ENCODE data around the gene ARGLU1. TPM values are rescaled to one million over a fixed set of nuclear protein-coding genes. Genes with fewer than 3 reads are reported as not detected.

Gene ARGLU1
- total RNA-seq, 1 experiment from 2014 or later: 38.3 TPM

DNA sequence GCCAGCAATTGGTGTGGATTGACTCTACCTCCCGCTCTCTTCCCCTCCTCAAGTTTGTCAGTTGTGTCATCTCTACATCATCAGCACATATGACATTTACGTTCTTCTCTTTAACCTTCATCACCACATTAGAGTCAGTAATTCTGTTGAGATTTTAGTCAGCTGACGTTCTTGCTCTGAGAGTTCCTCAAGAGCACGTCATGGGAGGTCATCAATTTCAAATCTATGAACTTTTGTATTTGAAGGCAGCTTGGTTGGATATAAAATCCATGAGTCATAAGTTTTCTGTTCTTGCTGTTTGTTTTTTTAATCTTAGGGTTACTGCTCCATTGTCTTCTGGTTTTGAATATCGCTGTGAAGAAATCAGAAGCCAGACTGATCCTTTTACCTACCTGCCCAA, 21.8 kb upstream of the ARGLU1 start:
- DNase-seq (ENCODE audit: low spot score): no peak
- in situ Hi-C loops (cut with HindIII; ENCODE audit: low sequenced_read_pairs): no loop called here

DNA sequence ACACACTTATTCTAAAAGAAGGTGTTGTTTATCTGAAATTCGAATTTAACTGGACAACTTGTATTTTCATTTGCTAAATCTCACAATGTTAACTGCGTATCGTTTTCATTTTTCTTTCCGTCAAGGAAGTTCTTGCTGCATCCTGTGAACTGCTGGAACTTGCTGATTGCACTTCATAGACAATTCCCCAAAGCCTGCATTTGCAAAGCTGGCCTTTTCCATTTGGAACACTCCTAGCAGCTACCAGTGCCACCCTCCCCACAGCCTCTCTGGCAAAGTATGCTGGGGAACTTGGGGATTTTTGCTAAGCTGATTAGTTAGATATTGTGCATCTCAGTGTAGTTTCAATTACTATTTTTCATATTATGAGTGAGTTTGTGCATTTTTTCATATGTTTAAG, 20.4 kb upstream of the ARGLU1 start:
- no peak for DNase-seq (ENCODE audit: low spot score)
- in situ Hi-C loops (cut with HindIII; ENCODE audit: low sequenced_read_pairs): no loop called here

DNA sequence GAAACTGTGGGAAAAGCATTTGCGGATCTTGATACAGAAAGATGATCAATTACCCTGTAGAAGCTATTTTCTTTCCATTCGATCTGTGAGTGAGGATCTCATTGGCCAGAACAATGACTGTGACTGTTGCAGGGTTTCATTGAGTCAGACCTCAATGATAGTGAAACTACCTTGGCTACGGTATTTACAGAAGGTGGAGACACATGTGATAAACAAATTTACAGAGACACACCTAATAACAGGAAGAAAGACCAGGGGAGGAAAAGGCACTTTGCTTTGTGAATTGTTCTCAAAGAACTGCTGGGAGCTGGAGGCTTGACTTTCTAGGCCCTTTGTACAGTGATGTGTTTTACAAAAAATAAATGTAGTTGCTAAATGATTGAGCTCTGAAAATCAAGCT, 19.9 kb upstream of the ARGLU1 start:
- in situ Hi-C loops (cut with HindIII; ENCODE audit: low sequenced_read_pairs): no loop called here
- DNase-seq (ENCODE audit: low spot score): no peak

DNA sequence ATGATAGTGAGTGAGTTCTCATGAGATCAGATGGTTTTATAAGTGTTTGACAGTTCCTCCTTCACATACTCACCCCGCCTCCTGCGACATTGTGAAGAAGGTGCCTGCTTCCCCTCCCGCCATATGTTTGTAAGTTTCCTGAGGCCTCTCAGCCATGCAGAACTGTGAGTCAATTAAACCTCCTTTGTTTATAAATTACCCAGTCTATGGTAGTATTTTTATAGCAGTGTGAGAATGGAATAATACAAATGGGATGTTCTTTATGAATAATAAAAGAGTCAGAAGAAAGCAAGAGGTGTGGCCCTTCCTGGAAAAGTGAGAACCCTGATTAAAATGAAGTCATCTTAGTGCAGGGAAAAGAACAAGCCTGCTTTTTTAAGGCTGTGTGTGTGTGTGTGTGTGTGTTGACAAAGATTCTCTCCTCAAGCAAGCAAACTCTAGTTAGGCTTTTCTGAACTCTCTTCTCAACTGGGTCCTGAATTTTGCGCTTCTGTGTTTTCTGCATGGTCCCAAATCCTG, 18.8 kb upstream of the ARGLU1 start:
- in situ Hi-C loops (cut with HindIII; ENCODE audit: low sequenced_read_pairs): no loop called here
- DNase-seq (ENCODE audit: low spot score): no peak

DNA sequence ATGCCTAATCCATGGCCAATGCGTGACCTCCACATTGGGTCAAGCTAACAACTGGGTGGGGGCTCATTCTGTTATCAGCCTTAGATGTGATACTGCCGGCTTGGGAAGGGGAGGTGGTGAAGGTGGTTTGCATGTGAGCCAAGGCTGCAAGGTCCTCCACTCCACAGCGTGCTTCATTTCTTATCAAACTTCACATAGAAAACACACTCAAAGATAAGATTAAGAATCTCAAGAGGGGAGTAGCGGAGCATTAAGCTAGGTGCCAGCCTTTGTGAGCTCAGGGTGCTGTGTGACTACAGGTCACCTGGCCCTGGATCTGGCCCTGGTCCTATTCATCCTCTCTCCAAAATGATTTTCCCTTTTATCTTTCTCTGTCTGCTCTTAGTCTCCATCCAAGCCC, 13.3 kb upstream of the ARGLU1 start:
- in situ Hi-C loops (cut with HindIII; ENCODE audit: low sequenced_read_pairs): no loop called here
- no peak for DNase-seq (ENCODE audit: low spot score)

DNA sequence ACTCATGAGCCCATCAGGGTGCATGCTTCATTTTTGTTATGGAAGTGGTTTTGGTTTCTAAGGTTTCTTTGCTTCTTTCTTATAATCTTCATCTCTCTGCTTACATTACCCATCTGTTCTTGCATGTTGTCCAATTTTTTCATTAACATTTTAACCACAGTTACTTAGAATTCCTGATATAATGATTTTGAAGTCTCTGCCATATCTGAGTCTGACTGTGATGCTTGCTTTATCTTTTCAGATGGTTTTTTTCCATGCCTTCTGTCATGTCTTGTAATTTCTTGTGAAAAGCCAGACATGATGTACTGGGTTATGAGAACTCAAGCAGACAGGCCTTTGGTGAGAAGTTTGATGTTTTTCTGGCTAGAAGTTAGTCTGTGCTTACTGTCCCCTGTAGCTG, 8.0 kb upstream of the ARGLU1 start:
- in situ Hi-C loops (cut with HindIII; ENCODE audit: low sequenced_read_pairs): no loop called here
- DNase-seq (ENCODE audit: low spot score): no peak

DNA sequence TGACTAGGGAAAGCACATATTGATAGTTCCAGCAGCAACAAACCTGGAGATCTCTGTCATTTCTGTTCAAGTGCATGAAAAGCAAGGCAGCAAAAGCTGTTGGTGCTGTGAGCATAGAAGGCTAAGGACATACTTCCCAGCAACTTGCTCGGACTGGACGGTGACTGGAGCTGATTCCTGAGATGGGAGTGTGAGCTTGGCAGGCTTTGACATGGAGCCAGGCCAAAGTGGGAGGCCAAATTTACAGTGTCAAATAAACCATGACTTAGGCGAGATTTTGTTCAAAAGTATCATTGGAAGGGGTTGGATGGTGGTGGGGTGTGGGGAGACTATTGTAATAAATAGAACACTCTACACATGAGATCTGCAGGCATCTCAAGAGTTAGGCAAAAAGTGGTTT, 5.9 kb upstream of the ARGLU1 start:
- in situ Hi-C loops (cut with HindIII; ENCODE audit: low sequenced_read_pairs): no loop called here
- DNase-seq (ENCODE audit: low spot score): no peak

DNA sequence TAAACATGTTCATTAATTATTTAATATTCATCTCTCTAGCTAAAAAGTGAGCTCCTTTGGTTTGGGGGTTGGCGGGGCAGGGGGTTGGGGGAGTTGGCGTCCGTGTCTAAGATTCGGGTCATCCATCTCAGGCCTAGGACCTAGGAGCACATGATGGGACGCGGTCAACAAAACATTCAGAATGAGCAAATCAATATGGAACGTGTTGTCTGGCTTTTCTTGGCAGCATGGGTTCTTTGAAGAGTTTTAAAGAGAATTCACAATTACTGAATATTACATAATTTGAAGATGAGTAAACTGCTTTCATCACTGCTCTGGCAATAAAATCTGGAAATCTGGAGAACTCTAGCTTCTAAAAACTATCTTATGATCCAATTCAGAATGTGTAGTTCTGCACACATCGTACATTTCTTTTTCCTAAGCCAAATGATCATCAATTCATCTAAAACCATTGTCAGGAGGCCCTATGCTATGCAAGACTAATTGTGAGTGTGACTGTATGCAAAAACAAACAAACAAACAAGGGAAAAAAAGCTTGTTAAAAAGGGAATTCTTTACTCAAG, 5.4 kb upstream of the ARGLU1 start:
- DNase-seq (ENCODE audit: low spot score): no peak
- in situ Hi-C loops (cut with HindIII; ENCODE audit: low sequenced_read_pairs): no loop called here

DNA sequence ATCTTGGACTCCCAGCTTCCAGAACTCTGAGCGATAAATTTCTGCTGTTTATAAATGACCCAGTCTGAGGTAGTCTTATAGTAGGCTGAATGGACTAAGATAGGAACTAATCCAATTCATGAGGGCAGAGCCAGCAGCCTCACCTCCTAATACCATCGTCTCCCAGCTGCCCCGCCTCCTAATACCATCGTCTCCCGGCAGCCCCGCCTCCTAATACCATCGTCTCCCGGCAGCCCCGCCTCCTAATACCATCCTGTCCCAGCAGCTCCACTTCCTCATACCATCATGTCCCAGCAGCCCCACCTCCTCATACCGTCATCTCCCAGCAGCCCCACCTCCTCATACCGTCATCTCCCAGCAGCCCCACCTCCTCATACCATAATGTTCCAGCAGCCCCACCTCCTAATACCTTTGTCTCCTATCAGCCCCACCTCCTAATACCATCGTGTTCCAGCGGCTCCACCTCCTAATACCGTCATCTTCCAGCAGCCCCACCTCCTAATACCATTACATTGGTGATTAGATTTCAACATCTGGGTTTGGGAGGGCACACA, 2.4 kb upstream of the ARGLU1 start:
- in situ Hi-C loops (cut with HindIII; ENCODE audit: low sequenced_read_pairs): no loop called here
- no peak for DNase-seq (ENCODE audit: low spot score)

DNA sequence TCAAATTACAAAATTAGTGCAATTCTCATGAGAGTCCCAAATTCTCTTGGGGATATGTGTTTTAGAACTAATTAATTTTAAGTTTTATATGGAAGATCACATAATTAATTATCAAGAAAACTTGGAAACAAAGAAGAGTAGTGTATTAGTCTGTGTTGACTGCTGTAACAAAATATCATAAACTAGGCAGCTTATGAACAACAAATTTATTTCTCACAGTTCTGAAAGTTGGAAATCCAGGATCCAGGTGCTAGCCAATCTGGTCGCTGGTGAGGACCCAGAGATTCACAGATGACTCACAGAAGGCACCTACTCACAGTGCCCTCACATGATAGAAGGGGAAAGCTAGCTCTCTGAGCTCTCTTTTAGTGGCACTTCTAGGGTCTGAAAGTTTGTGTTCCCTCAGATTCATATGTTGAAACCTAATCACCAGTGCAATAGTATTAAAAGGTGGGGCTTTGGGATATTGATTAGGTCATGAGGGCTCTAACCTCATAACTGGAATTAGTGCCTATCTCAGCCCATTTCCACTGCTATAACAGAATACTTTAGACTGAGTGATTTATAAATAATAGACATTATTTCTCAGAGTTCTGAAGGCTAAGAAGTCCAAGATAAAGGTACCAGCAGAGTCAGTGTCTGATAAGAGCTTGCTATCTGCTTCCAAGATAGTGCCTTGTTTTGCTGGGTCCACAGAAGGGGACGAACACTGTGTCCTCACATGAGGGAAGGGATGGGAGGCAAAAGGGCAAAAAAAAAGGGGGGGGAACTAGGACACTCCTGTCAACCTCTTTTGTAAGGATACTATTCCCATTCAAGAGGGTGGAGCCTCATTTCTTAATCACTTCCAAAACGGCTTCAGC, 1.5 kb upstream of the ARGLU1 start:
- in situ Hi-C loops (cut with HindIII; ENCODE audit: low sequenced_read_pairs): no loop called here

DNA sequence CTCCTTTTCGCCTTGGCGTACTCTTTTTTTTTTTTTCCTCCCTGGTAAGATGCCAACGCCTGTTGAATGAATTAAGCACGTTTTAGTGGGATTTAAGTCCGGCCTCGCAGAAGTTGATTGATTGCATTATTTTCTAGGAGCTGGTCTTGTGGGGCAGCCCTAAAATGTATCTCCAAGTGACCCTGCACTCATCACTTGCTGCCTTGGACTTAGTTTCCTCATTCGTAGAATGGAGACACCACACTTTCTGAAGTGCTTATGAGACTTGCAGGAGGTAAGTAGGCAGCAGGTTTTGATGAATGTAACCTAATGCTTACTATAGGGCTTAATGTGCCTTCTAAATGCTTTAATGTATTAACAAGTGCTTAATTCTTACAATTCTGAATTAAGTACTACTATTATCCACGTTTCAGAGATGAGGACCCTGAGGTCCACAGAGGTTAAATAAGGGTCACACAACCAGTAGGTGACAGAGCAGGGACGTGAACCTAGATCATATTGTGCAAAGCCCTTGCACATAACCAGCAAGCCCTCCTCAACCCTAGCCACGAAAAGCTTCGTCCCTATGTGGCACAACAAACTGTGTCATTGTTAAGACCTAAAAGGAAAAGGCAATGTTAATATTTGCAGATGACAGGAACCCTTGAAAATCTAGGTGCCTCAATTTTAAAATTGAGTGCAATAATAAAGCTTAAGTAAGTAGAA, 514 bp upstream of the ARGLU1 start:
- no peak for DNase-seq (ENCODE audit: low spot score)
- in situ Hi-C loops (cut with HindIII; ENCODE audit: low sequenced_read_pairs): no loop called here

More for the DNA sequence above, 1.5 kb upstream of the ARGLU1 start:
- no peak for DNase-seq (ENCODE audit: low spot score)

DNA sequence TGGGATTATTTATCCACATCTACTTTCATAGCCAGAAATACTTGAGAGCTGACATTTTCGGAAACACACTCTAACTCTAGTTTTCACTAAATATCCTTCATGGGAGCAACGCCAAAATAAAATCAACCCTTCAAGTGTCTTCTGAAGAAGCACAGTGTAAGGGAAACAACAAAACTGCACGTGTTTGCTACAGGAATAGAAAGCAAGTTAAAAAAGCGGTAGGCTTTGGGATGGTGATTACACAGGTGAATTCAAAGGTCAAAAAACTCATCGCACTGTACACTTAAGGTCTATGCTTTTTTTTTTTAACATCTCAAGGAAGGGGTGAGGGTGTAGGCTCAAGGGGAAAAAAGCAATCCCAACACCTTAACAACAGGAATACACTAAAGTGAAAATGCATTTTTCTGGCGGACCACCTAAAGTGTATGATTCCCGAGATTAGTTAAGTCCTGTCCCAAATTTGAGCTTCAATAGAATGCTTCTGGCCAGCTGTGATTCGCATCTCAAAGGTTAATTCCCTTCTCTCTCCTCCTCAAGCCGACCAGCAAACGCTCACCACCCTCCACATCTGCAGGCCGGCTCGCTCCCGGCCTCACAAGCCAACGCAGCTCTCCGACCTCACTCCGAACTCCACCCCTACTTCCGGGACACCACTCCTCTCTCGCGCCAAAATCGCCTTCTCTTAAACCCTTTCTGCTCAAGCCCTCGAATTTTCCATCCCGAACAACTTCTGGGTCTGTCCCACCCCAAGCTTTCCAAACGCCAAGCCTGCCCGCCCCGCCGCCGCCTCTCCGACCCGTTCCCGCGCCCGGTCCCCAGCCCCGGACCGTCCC, 1.1 kb downstream of the ARGLU1 start:
- in situ Hi-C loops (cut with HindIII; ENCODE audit: low sequenced_read_pairs): no loop called here
- peak; percentile 39 for DNase-seq (ENCODE audit: low spot score)

DNA sequence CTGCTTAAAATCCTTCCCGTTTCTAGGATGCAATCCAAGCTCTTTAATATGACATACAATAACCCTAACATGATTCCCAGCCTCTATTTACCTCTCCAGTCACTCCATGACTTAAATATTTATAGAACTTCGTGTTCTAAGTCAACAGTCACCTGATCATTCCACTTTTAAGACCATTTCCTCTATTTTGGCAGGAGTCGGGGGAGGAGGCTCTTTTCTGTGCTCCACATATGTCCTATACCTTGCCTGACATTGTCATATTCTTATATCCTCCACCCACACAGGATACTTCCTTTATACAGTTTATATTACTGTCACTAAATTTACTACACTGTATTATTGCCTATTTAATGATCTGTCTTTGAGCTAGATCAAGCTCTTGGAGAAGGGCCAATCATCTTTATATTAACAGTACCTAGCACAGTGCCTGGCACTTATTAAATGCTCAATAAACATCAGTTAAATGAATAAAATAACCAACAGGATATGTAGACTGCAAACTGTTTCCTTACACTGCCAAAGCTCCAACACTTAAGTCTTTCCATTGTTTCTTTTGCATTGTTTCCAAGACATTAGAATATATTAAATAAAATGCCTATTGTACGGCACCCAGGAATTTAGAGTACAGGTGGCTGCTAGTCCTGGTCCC, 2.7 kb downstream of the ARGLU1 start:
- in situ Hi-C loops (cut with HindIII; ENCODE audit: low sequenced_read_pairs): no loop called here
- no peak for DNase-seq (ENCODE audit: low spot score)

DNA sequence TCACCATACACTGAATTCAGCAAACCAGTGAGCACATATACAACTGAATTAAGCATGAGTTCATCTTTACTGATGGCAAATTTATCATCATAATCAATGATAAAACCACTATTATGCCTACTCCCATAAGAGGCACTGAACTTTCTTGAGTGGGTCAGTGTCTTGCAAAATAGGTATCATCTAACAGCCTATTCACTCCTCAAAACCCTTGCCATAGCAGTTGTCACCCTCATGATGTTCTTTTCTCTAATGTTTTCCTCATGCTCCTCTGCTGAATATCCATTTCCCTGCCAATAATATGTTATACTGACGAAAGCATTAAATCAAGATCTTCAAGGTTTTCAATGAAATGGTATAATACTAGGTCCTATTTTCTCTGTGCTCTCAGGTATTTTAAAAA, 5.6 kb downstream of the ARGLU1 start:
- DNase-seq (ENCODE audit: low spot score): no peak
- in situ Hi-C loops (cut with HindIII; ENCODE audit: low sequenced_read_pairs): no loop called here

DNA sequence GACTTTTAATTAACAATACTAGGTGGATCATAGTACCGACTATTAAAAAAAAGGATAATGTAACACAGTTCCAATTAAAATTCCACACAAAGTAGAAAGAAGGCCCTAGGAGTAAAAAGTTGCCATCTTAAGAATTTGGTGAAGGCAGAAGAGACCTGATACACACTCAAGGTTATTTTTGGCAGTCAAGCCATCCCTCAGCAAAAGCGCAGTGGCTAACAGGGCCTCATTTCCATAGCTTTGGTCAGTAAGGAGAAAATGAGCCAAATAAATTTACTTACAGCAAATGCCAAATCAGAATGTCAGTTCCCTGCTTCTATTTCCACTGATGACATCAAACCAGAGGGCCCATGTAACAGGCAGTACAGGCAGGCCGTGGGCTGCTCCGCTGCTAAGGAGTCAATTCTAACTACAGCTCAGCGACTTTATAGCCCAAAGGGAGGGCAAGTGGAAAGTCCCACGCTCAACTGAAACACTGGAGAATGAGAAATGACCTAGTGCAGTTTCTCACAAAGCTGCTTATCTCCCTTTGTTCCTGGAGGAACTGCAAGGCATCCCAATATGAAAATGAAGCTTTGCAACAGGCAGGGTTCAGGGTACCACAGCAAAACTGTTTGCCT, 6.3 kb downstream of the ARGLU1 start:
- DNase-seq (ENCODE audit: low spot score): peak; percentile 34
- in situ Hi-C loops (cut with HindIII; ENCODE audit: low sequenced_read_pairs): no loop called here

DNA sequence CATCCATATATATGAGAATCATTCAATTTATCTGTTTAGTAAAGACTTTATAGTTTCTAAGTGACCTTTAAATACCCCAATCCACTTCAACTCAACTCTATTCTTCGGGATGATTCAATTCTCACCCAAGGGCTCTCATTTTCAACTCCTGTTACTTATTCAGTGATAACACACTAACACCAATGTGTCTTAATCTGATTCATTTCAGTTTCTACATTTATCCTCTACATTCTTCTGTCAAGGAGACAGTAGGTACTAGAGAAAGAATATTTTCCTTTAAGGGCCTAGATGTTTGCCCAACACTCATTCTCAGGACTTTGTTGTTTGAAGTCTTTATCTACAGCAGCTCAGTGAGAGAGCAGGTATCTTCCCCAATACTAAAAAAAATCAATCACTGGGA, 7.1 kb downstream of the ARGLU1 start:
- no peak for DNase-seq (ENCODE audit: low spot score)
- in situ Hi-C loops (cut with HindIII; ENCODE audit: low sequenced_read_pairs): no loop called here

DNA sequence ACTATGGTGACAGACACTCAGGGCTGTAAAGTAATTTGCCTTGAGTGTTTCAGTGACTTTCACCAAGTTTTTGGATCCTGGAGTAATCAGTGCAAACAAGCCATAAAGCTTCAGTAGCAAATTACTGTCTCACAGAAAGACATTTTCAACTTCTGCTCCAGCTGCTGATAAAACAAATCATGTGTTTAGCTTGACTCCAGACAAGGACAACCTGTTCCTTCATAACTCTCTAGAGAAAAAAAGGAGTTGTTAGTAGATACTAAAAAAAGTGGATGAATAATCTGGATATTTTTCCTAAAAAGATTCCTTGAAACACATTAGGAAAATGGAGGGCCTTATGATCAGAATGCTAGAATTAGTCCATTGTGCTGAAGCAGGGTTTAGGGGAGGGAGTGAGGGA, 9.4 kb downstream of the ARGLU1 start:
- in situ Hi-C loops (cut with HindIII; ENCODE audit: low sequenced_read_pairs): no loop called here

DNA sequence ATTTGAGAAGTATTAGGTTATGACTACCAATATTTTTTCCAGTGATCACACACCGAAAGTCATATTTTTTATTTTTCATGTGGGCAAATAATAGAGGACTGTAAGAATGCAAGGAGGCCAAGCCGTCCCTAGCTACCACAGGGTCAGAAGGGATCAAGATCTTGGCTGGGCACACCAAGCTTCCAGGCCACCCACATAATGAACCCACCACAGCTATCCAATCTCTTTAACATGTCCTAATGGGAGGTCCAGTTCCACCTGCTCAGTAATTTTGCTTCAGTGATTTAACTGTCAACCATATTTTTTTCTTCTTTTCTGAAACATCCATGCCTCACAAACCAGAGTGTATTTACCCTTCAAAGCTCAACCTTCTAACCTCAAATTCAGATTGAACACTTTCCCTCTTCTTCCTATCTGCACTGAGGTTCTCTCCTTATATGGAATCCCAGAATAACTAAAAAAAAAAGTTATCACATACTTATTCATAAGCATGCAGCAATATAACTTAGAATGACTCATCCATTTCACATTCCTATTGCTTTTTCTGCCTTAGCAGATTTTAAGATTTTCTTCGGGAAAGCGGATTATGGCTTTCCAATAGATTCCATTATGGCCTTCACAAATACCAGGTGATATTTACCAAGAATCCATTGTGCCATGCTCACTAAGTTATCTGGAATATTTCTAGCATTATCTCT, 12.2 kb downstream of the ARGLU1 start:
- no peak for DNase-seq (ENCODE audit: low spot score)
- in situ Hi-C loops (cut with HindIII; ENCODE audit: low sequenced_read_pairs): no loop called here

More for the DNA sequence above, 9.4 kb downstream of the ARGLU1 start:
- DNase-seq (ENCODE audit: low spot score): no peak
